SK-N-SH (cell line): Measurements from ENCODE around the gene TTC16. TPM values are rescaled to one million over a fixed set of nuclear protein-coding genes. Genes with fewer than 3 reads are reported as not detected.
A peak's percentile ranks its signal among the peaks of the same experiment; 100 is the strongest.

Source experiments
- CTCF ChIA-PET: fragments of 300-600, 350-600 bp; formaldehyde crosslinking; extraction: SDS; loops from one replicate; lab custom pipeline; 2021; lab: Yijun Ruan, JAX
- POLR2A ChIA-PET: fragments of 350-600 bp; sonication (Branson Sonifier 250); formaldehyde crosslinking; extraction: SDS; loops from one replicate; lab custom pipeline; 2020; ENCODE audit warnings: antibody characterized with exemption, inconsistent platforms; lab: Yijun Ruan, JAX
- DNase-seq: peaks from one replicate; pipeline ENCODE4 v3.0.0; 2012
- H2AFZ ChIP-seq: fragments of 200-600 bp; sonication (generic); 2 replicates; pipeline ENCODE4 v1.8.1; 2016; ENCODE audit warnings: antibody characterized with exemption, mild to moderate bottlenecking, low read depth
- H3F3A ChIP-seq: fragments of 200-600 bp; sonication (generic); replicated peaks from 2 replicates; pipeline ENCODE3; 2016; ENCODE audit warnings: antibody characterized with exemption, mild to moderate bottlenecking; ENCODE audit not compliant: insufficient read depth
- H3K27ac ChIP-seq, 2 experiments: fragments of 200-500 bp in 1 of 2; fragments of 200-600 bp in 1 of 2; sonication (Bioruptor generic) in 1 of 2; sonication (generic), shearing (Covaris generic) in 1 of 2; 2 replicates each; pipeline versions ENCODE4 v1.5.1 to v1.6.1; 2014 to 2016; ENCODE audit warnings: low read depth in 2 of 2, inconsistent platforms in 1 of 2, low read length in 1 of 2, mild to moderate bottlenecking in 1 of 2, mixed read lengths in 1 of 2
- H3K27me3 ChIP-seq: fragments of 200-600 bp; sonication (generic), shearing (Covaris generic); 2 replicates; pipeline ENCODE4 v1.6.1; 2016; ENCODE audit warnings: mixed run types; ENCODE audit not compliant: insufficient read depth
- H3K36me3 ChIP-seq, 2 experiments: fragments of 200-500 bp in 1 of 2; fragments of 200-600 bp in 1 of 2; sonication (Bioruptor generic) in 1 of 2; sonication (generic) in 1 of 2; replicated peaks in 1 of 2; 2 replicates each; pipeline versions ENCODE3 to v1.5.1; 2014 to 2016; ENCODE audit warnings: low read length in 1 of 2, mild to moderate bottlenecking in 1 of 2; ENCODE audit not compliant: insufficient read depth in 2 of 2, control insufficient read depth in 1 of 2
- H3K4me1 ChIP-seq, 2 experiments: fragments of 200-500 bp in 1 of 2; fragments of 200-600 bp in 1 of 2; sonication (Bioruptor generic) in 1 of 2; sonication (generic), shearing (Covaris generic) in 1 of 2; 2 replicates each; pipeline versions ENCODE4 v1.5.1 to v1.6.1; 2014 to 2016; ENCODE audit warnings: low read depth in 1 of 2, low read length in 1 of 2, mixed run types in 1 of 2; ENCODE audit not compliant: insufficient read depth in 2 of 2, control insufficient read depth in 1 of 2
- H3K4me2 ChIP-seq: fragments of 200-600 bp; sonication (generic), shearing (Covaris generic); 2 replicates; pipeline ENCODE4 v1.6.1; 2017; ENCODE audit warnings: mixed run types
- H3K4me3 ChIP-seq, 2 experiments: fragments of 200-500 bp in 1 of 2; fragments of 200-600 bp in 1 of 2; sonication (Bioruptor generic) in 1 of 2; sonication (generic), shearing (Covaris generic) in 1 of 2; 2 replicates each; pipeline versions ENCODE4 v1.5.1 to v1.8.1; 2014 to 2016; ENCODE audit warnings: low read depth in 2 of 2, inconsistent platforms in 1 of 2, low read length in 1 of 2, mild to moderate bottlenecking in 1 of 2, mixed read lengths in 1 of 2, moderate library complexity in 1 of 2
- H3K79me2 ChIP-seq: fragments of 200-600 bp; sonication (generic); 2 replicates; pipeline ENCODE4 v1.8.1; 2017; ENCODE audit warnings: mild to moderate bottlenecking; ENCODE audit not compliant: insufficient read depth
- H3K9ac ChIP-seq: fragments of 200-600 bp; sonication (generic); 2 replicates; pipeline ENCODE4 v1.6.1; 2017; ENCODE audit warnings: mixed run types
- H3K9me2 ChIP-seq: fragments of 200-600 bp; sonication (generic); 2 replicates; pipeline ENCODE4 v1.6.1; 2017; ENCODE audit warnings: mixed run types
- H3K9me3 ChIP-seq: fragments of 200-600 bp; sonication (generic); 2 replicates; pipeline ENCODE4 v1.6.1; 2017; ENCODE audit warnings: mixed run types, mild to moderate bottlenecking, moderate library complexity
- H4K20me1 ChIP-seq: fragments of 200-600 bp; sonication (generic); 2 replicates; pipeline ENCODE4 v1.6.1; 2017; ENCODE audit warnings: mild to moderate bottlenecking, mixed run types; ENCODE audit not compliant: insufficient read depth
- CHD2 ChIP-seq: fragments of 150-350 bp; IDR thresholded peaks from 2 replicates; pipeline ENCODE4 v1.6.1; 2018; ENCODE audit warnings: low read length; ENCODE audit not compliant: partially characterized antibody
- CTCF ChIP-seq: fragments of 200-600 bp; sonication (generic); IDR thresholded peaks from 2 replicates; pipeline ENCODE4 v1.6.1; 2017; ENCODE audit warnings: antibody characterized with exemption, mild to moderate bottlenecking, moderate library complexity
- ELF1 ChIP-seq: IDR thresholded peaks from 2 replicates; pipeline ENCODE4 v1.4.0; 2012
- EZH2phosphoT487 ChIP-seq: fragments of 200-600 bp; sonication (generic); IDR thresholded peaks from 2 replicates; pipeline ENCODE4 v1.6.1; 2017; ENCODE audit warnings: low read depth, mixed run types, mild to moderate bottlenecking, antibody characterized with exemption, moderate library complexity, borderline replicate concordance
- FOXJ3 ChIP-seq: sonication (generic); formaldehyde crosslinking; IDR thresholded peaks from 2 replicates; pipeline ENCODE4 v1.5.1; 2020; ENCODE audit warnings: mild to moderate bottlenecking, missing genetic modification reagents
- GABPA ChIP-seq: IDR thresholded peaks from 2 replicates; pipeline ENCODE4 v1.4.0; 2012; ENCODE audit warnings: low read depth, mild to moderate bottlenecking
- JUND ChIP-seq: IDR thresholded peaks from 2 replicates; pipeline ENCODE4 v1.4.0; 2012
- MAX ChIP-seq: IDR thresholded peaks from 2 replicates; pipeline ENCODE4 v1.4.0; 2012; ENCODE audit warnings: low read depth
- POLR2AphosphoS5 ChIP-seq: IDR thresholded peaks from 2 replicates; pipeline ENCODE4 v1.6.1; 2012; ENCODE audit warnings: low read depth, low read length
- SMC3 ChIP-seq: IDR thresholded peaks from 2 replicates; pipeline ENCODE4 v1.6.1; 2012; ENCODE audit warnings: low read depth, low read length, improper control_type of control experiment
- TEAD4 ChIP-seq: IDR thresholded peaks from 2 replicates; pipeline ENCODE4 v1.4.0; 2012; ENCODE audit warnings: mild to moderate bottlenecking, borderline replicate concordance; ENCODE audit not compliant: insufficient read depth
- YY1 ChIP-seq: IDR thresholded peaks from 2 replicates; pipeline ENCODE4 v1.4.0; 2012; ENCODE audit warnings: low read depth, mild to moderate bottlenecking
- WGBS: methylation state at CpG from one replicate; pipeline ENCODE4 v1.1.6; 2017; ENCODE audit warnings: low lambda C conversion rate; 5-methylcytosine and 5-hydroxymethylcytosine counted together
- polyA plus RNA-seq, 3 experiments: library from polyadenylated mRNA; depleted of rRNA; stranded (reverse); fragments of >200 nt; gene quantifications; 2 replicates each; pipeline ENCODE4 v1.2.3, GENCODE V29; 2012
- TF ChIP-seq, protein P1 (sequence below): IDR thresholded peaks from 2 replicates; pipeline ENCODE4; 2012

TTC16 gene
- polyA plus RNA-seq, 1 of the 3 experiments (the other 2 are of a cell fraction), result 0.05 TPM

- no peaks in the 10 kb centered on the region for H3K9me3 ChIP-seq
- no peak overlapping the region for H3K4me3 ChIP-seq
- no peaks in the 10 kb centered on the region for H3F3A ChIP-seq
- H3K27me3 ChIP-seq, result no peaks in the 10 kb centered on the region
- CTCF ChIA-PET, result interaction anchor here (0.6 to 7.4 kb wide), 3 partner anchors 8 to 501 kb away, joined by 3 to 36 read pairs (median 20); partner anchors contain the start of gene TOR2A
- 84% methylated on average over 13 of the region's 15 CpGs for WGBS
- POLR2A ChIA-PET, result no interaction called here
- no peak overlapping the region for H3K4me2 ChIP-seq
- no peaks in the 10 kb centered on the region for H3K9me2 ChIP-seq
- H4K20me1 ChIP-seq, result no peaks in the 10 kb centered on the region
- peaks cover 0 to 21% of the 10 kb centered on the region in 2 experiments; a peak in 1 of 4 replicates for H3K4me1 ChIP-seq
- no peaks in the 10 kb centered on the region for H3K79me2 ChIP-seq
- H2AFZ ChIP-seq, result no peak overlapping the region
- H3K9ac ChIP-seq, result no peak overlapping the region
- no peak for TF ChIP-seq FOXJ3 (CRISPR knock-in tag)
- TF ChIP-seq CTCF, result no peak
- no peak for TF ChIP-seq MAX
- TF ChIP-seq, all 33 proteins: peak for 0
- Histone ChIP-seq H3K36me3 (no peaks in the 10 kb centered on the region), H3K27ac (no peak overlapping the region)
- DNase-seq, result peak; percentile 69
These were observed 60.5 kb downstream of the TTC16 start for GRCh38 chr9:127776195-127776923.

DNA sequence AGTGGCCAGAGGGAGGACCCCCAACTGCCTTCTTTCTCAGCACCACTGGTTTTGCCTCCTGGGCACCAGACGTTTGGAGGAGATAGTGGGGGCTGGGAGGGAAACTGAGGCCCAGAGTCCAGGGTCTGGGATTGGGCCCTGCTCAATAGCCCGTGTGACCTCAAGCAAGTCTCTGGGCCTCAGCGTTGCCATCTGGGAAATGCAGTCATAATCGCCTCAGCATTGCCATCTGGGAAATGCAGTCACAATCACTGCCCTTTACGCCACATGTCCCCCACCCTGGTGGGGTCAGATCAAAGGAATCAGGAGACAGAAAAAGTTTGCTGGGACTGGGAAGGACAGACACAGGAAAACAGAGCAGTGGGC lies 61.0 kb downstream of the TTC16 start:
- no peaks in the 10 kb centered on the region for H3K9me3 ChIP-seq
- POLR2A ChIA-PET, result no interaction called here
- H3K4me3 ChIP-seq, result no peak overlapping the region
- no peaks in the 10 kb centered on the region for H4K20me1 ChIP-seq
- no peak overlapping the region for H2AFZ ChIP-seq
- no peak overlapping the region for H3K27ac ChIP-seq
- no peaks in the 10 kb centered on the region for H3K36me3 ChIP-seq
- 68% methylated on average over 3 of the region's 5 CpGs for WGBS
- no peak for DNase-seq
- H3F3A ChIP-seq, result no peaks in the 10 kb centered on the region
- H3K27me3 ChIP-seq, result no peaks in the 10 kb centered on the region
- CTCF ChIA-PET, result interaction anchor here (2.7 to 7.4 kb wide), 2 partner anchors 8 to 42 kb away, joined by 20 to 36 read pairs; partner anchors contain the start of gene TOR2A
- peaks cover 0 to 18% of the 10 kb centered on the region in 2 experiments; a peak in 1 of 4 replicates for H3K4me1 ChIP-seq
- no peak overlapping the region for H3K9ac ChIP-seq
- TF ChIP-seq POLR2AphosphoS5 (no peak), FOXJ3 (CRISPR knock-in tag) (no peak), GABPA (no peak), CHD2 (no peak), EZH2phosphoT487 (no peak), YY1 (no peak), TEAD4 (no peak), JUND (no peak), SMC3 (no peak), ELF1 (no peak)
- TF ChIP-seq, protein P1, sequence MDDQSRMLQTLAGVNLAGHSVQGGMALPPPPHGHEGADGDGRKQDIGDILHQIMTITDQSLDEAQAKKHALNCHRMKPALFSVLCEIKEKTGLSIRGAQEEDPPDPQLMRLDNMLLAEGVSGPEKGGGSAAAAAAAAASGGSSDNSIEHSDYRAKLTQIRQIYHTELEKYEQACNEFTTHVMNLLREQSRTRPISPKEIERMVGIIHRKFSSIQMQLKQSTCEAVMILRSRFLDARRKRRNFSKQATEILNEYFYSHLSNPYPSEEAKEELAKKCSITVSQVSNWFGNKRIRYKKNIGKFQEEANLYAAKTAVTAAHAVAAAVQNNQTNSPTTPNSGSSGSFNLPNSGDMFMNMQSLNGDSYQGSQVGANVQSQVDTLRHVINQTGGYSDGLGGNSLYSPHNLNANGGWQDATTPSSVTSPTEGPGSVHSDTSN, result no peak
- H3K4me2 ChIP-seq, result no peak overlapping the region
- H3K9me2 ChIP-seq, result no peaks in the 10 kb centered on the region
- H3K79me2 ChIP-seq, result no peaks in the 10 kb centered on the region
